Epithelial cell of esophagus (primary cell): ENCODE results near the gene PLXNA4.
A peak's percentile ranks its signal among the peaks of the same experiment; 100 is the strongest.

Experiments
- DNase-seq: peaks from one replicate; pipeline ENCODE4 v3.0.0; 2010; ENCODE audit warnings: low read depth
- H3K4me3 ChIP-seq: 2 replicates; pipeline ENCODE4 v1.5.1; 2011; ENCODE audit warnings: mild to moderate bottlenecking, low read length, control low read depth
- TF ChIP-seq, protein P1 (sequence below): IDR thresholded peaks from 2 replicates; pipeline ENCODE4 v1.5.1; 2011; ENCODE audit warnings: low read depth, mild to moderate bottlenecking, low read length, control low read depth, inconsistent platforms; ENCODE audit not compliant: insufficient read depth; ENCODE audit errors: missing control alignments

PLXNA4 gene

DNA sequence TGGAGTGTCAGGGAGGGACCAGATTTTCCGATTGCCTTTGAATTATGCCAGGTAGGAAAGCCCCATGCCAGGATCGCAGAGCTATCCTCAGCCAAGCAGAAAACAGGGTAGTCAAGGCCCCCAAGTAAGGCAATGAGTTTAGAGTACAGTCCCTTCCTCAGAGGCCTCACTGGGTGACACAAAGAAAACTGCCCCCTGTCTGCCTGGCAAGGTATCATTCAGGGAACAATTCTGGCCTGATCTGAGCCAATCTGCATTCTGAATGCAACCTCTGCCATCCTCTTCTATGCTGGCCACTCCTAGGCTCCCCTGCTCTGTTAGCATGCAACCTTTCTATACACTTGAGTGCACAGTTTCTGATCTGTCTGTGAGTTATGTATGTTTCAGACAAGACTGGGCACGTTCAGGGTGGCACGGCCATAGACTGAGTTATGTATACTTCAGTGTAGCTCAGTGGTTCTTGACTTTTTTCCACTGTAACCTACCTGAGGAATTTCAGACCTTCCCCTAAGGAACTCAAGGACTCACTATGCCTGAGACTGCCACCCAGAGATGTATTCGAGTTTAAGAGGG, 336.8 kb downstream of the PLXNA4 start:
- peak; percentile 68 for DNase-seq
- H3K4me3 ChIP-seq: no peak overlapping the region
- TF ChIP-seq, protein P1, sequence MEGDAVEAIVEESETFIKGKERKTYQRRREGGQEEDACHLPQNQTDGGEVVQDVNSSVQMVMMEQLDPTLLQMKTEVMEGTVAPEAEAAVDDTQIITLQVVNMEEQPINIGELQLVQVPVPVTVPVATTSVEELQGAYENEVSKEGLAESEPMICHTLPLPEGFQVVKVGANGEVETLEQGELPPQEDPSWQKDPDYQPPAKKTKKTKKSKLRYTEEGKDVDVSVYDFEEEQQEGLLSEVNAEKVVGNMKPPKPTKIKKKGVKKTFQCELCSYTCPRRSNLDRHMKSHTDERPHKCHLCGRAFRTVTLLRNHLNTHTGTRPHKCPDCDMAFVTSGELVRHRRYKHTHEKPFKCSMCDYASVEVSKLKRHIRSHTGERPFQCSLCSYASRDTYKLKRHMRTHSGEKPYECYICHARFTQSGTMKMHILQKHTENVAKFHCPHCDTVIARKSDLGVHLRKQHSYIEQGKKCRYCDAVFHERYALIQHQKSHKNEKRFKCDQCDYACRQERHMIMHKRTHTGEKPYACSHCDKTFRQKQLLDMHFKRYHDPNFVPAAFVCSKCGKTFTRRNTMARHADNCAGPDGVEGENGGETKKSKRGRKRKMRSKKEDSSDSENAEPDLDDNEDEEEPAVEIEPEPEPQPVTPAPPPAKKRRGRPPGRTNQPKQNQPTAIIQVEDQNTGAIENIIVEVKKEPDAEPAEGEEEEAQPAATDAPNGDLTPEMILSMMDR: no peak

DNA sequence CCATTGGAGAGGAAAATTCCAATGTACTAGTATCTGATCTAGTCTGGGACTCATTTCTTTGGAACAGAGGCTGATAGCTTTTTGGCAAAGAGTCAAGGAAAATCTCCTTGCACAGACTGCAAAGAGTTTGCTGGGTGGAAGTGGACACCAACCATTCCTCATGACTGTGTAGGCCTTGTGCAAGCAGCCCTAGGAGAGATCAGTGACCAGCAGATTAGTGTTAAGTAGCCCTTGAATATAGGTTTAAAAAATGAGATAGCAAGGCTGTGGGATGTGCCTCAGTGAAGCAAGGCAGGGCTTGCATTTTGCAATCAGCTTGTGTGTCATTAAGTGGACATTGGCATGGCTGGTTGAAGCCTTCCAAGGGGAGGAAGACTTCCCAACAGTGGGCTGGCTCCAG, 341.6 kb downstream of the PLXNA4 start:
- TF ChIP-seq, protein P1: no peak
- H3K4me3 ChIP-seq: no peak overlapping the region
- no peak for DNase-seq

DNA sequence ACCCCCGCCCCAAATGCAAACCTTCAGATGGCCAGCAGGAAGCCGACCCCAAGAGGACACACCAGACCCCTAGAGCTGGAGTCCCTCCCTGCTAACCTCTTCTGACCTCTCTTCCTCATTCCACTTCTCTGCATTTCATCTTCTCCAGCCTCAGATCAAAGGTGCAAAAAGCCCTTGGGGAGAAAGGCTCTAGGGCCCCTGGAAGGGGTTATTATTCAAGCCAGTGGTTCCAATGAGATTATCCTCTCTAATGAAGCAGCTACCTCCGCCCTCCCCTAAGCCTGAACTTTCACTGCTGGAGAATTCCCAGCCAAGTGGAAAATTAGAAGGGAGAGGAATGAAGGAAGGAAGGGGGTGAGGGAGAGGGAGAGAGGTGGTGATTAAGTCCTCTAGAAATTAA, 343.9 kb downstream of the PLXNA4 start:
- no peak for DNase-seq
- TF ChIP-seq, protein P1: no peak

DNA sequence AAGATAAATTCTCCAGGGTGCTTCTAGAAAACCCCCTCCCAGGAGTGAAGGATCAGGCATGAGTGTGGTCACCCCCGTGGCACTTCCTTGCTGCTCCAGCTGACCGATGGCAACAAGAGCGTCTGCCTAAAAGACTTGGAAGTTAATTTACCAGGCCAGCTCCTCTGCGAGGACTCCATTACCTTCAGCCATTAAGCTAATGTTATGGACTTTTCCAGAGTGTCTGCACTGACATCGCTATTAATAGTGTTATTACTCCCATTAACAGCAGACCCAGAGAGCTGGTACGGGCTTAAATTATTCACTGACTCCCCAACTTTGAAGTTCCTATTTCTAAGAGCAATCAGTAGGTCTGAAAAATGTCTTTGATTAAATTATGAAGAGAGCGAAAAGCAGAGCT, 345.8 kb downstream of the PLXNA4 start:
- H3K4me3 ChIP-seq: no peak overlapping the region
- TF ChIP-seq, protein P1: no peak
- DNase-seq: no peak

More for the DNA sequence above, 343.9 kb downstream of the PLXNA4 start:
- no peak overlapping the region for H3K4me3 ChIP-seq

DNA sequence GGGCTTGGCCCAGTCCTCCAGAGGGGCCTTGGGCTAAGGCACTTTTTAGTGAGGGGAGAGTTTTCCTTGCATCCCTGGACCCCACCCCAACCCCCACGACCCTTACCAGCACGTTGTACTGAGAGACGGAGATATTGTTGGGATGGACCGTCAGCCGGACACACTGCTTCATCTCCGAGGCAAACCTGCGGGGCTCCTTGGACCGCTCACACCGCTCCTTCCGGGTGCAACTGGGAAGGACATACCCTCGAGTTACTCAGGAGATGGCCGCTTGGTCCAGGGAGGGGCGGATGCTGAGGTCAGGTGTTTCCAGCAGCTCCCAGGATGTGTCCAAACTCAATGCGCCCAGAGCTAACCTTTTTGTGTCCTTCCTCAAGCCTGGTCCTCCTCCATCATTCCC, 348.0 kb downstream of the PLXNA4 start:
- H3K4me3 ChIP-seq: no peak overlapping the region
- TF ChIP-seq, protein P1: no peak
- no peak for DNase-seq

DNA sequence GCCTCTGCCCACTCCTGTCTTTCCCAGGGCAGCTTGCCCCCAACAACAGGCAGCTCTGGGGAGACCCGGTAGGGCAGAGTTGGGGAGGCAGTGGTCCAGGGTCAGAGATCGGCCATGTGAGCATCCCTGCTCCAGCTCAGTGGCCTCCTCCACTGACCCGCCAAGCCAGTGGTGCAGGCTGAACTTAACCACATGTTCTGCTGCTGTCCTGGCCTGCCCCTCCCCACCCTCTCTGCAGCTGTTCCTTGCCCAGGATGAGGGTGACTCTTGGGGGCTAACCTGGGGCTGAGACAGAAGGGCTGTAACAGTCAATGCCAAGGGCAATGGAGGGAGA, 349.3 kb downstream of the PLXNA4 start:
- no peak for DNase-seq
- H3K4me3 ChIP-seq: no peak overlapping the region
- TF ChIP-seq, protein P1: no peak
